HG02623 (cell line): ENCODE data around the gene OR52B6.
"Not testable (repeated sequence)": the region's sequence is repeated elsewhere in the genome, so short reads cannot be mapped to it uniquely, and the experiment has no call there.

ENCODE experiments used
- ATAC-seq: cut with Tn5 transposase; IDR thresholded peaks from one replicate; pipeline ENCODE4 v1.9.1; 2021; ENCODE audit warnings: moderate library complexity; ENCODE audit not compliant: unreplicated experiment

The OR52B6 gene, protein sequence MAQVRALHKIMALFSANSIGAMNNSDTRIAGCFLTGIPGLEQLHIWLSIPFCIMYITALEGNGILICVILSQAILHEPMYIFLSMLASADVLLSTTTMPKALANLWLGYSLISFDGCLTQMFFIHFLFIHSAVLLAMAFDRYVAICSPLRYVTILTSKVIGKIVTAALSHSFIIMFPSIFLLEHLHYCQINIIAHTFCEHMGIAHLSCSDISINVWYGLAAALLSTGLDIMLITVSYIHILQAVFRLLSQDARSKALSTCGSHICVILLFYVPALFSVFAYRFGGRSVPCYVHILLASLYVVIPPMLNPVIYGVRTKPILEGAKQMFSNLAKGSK

DNA sequence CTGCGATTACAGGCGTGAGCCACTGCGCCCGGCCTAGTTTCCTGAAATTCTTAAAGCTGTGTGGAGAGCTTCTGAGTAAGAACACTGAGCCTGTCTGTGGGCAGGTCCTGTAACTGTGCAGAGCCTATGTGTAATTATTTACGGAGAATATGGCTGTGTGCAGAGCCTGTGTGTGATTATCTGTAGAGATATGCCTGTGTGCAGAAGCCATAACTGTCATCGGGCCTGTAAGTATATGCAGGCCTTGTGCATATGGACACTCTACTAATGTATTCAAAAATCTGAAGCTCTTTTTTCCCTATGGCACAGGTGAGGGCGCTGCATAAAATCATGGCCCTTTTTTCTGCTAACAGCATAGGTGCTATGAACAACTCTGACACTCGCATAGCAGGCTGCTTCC lies at the start of gene OR52B6:
Gene OR52B6, plus strand, starts transcription at position 301 of the 400 bp plus-strand sequence. Its CDS starts 0 bp downstream, at position 301.
- no peak for ATAC-seq

DNA sequence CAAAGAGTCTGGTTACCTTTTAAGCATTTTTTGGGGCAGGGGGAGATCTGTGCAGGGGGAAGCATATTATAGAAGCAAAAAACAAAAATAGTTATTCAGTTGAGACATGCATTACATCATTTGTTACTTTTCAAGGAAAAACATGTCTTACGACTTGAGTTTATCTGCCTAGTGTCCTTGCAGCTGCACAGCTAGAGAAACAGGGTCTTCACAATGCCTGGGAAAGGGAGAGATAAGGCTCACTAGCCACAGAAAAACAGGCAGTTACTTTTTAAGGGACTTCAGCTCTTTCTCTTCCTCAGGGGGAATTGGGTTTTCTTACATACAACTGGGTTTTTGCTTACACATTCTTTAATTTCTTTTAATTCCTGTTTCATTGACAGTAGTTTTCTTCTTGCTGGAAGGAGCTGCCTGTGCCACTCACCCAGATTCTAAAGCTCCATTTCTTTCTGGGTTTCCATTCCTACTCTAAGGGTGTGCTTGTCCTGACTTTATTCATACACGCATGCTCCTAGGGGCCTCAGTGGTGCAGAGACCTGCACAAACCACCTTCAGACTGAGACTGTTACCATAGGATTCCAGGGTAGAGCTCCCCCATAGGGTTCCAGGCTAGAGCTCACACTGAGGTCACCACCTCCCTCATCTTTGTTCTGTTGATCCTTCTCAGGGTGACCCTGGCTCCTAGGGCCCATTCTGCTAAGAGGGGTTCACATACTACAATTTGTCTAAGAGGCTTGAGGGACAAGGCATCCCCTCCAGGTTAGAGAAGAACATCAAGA lies 49.4 kb upstream of the OR52B6 start:
- no peak for ATAC-seq

DNA sequence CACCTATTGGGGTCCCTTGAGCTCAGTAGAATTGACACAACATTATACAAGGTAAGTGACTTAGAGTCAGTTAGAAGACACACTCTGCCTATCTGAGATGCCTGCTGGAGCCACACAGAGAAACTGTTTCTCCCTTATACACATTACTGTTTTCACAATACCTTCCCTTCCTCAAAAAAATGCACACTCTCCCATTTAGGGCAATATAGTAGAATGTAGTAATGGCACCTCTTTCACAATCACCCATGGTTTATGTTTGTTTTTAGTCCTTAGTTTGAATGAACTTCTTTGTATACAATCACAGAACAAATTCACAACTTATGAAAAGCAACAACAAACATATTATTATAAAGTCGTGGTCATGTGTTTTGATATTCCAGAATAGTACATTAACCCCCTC lies 46.6 kb upstream of the OR52B6 start:
- ATAC-seq, result no peak

DNA sequence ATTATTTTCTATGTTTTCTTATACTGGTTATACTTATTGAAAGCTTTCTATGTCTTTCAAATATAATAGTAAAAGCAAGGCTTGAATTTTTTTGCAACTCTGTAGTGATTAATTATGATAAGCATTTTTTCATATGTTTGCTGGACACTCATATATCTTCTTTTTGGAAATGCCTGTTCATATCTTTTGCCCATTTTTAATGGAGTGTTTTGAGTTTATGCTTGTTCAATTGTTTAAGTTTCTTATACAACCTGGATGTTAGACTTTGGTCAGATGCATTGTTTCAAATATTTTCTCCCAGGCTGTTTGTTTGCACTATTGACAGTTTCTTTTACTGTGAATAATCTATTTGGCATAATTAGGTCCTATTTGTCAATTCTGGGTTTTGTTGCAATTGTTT lies 44.2 kb upstream of the OR52B6 start:
- ATAC-seq, result no peak

DNA sequence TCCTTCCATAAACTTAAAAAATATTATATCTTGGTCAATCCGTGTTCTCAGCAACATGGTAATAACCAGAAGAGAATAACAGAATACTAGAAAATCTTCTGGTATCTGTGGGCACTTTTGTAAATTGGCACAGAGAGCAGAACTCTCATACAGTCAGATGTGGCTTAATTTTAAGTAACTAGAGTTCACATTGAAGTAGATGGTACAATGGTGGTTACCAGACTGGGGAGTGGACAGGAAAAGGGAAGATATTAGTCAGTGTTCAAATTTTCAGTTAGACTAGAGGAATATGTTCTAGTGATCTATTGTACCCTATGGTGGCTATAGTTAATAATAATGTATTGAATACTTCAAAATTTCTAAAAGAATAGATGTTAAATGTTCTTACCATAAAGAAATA lies 39.2 kb upstream of the OR52B6 start:
- no peak for ATAC-seq

DNA sequence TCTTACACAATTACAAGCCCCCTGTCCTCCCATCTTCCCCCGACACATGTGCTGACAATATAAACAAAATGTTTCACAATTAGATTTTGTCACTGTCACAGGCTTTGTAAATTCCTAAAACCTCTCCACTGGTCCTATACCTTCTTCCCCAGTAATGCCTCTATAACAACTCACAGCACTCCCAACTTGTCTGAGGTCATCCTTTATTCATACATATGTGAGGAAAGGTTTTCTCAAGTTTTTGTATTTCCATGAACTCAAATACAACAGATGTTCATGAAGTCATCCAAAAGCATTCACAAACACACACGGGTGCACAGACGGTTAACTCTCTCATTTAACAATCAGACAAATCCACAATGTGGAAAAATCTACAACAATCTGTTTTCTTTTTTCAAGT lies 34.2 kb upstream of the OR52B6 start:
- ATAC-seq, result no peak

DNA sequence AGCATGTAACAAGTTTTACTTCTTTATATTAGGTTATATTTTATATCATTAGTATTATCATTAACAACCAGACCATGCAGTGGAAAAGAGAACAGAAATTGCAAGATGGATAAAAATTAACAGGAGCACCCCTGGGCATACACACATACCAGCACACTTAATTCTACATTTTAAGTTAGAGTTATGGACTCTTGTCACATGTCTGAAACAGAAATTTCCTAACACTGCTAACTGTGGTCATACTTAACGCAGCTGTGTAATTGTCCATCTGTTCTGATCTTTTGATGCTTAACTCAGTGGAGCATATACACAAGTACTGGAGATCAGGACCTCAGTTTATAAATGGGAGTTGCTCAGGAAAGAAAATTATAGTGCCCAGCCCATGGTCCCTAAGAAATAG lies 32.7 kb upstream of the OR52B6 start:
- ATAC-seq, result no peak

DNA sequence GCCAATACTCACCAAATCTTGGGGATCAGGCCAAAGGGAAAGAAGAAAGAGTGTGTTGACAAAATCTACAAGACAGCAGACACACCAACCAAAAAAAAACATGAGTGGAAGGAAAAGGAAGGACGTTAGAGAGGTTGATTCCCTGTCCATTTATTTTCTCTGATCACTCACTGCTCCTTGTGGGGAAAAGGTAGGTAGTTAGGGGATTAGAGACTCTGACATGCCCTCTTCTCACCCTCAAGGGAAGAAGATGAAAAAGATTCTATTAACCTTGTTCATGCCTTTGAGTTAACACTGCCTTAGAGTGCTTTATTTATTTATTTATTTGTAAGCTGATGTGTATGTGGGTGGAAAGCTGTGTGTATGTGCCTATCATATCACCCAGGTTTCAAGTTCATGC lies 32.2 kb upstream of the OR52B6 start, which contains the start of gene OR52H1:
Gene OR52H1, minus strand, starts transcription at position 101 of the 400 bp plus-strand sequence. CDS start 3,035 bp downstream, outside the sequence.
- no peak for ATAC-seq

DNA sequence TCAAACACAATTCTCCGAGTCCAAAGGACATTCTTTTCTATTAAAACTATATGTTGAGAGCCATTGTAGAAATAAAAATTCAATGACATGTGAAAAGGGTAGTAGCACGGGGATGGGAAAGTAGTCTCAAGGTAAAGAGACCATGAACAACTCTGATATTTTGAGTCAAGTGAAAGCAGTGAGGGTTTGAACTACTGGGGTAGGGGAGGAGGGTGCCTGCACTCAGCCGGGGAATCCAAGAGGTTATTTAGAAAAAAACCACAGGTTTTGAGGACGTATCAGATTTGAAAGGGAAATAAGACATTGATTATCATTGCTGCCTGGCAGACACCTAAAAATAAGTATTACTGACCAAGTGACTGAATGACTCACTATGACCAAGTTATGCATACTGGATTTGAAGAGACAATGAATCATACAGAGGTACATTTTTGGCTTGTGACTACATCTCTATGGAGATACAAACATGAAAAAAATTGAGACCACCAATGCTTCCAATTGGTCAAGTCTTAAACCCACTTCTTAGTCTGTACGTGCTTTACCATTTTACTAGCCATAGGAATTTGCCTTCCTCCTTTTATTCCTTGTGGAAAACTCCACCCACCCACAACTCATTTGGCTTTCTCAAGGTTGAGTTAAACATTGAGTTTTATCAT lies 30.1 kb upstream of the OR52B6 start:
- ATAC-seq, result peak; percentile 49

DNA sequence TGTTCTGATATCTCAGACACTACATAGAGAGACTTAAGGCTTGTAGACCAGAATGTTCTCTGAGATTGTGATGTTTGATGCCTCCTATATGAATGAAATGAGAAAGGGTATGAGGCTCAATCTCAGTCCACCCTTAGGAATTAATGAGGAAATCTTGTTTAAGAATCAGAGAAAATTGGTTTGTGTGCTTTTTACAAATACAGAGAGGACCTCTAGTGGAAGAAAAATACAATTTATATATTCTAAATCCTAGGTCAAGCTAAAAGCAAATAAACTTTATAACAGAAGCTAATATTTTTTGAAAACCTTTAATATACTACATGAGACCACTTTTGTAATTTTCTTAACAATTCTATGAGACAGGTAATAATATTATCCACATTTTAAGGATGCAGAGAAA lies 27.3 kb upstream of the OR52B6 start:
- no peak for ATAC-seq

DNA sequence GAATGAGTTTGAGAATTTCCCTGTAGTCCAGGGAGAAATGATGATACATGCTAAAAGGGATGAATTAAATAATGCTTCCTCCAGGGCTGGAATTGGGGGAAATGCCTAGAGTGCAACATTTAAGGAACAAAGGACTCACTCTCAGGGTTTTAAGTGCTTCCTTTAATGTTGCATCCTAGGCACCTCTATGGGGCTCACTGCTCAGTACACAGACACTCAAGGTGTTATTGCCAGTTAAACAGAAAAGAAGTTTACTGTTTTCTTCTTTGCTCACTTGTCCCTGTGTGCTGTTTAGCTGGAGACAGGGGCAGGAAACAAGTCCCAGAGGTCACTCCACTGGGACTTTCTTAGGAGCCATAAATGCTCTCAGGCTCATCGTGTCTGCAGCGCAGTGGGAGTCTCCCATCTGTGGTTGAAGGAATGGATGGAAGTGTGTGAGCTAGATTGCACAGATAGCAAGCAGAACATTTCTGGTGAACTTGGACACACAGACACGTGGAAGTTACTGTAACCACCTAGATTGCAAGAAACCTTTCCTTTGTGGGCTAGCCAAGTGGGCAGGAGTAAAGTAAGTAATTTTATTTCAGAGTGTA lies 24.0 kb upstream of the OR52B6 start:
- ATAC-seq, result no peak

DNA sequence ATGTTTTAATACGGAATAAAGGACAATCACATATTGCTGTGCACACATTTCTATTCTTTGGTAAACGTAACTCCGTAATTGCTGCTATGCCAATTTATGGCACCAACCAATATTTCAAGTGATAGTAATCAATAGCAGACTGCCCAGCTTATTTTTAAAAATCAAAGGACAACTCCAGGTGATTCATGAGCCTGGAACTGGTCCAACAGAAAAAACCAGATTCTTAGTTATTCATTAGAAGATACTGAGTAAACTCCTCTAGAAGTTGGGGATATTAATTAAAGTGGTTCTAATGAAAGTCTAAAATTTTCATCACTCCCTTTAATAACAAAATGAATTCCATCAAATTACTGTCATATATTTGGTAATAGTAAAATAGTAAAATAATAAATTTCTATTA lies 22.9 kb upstream of the OR52B6 start:
- no peak for ATAC-seq

DNA sequence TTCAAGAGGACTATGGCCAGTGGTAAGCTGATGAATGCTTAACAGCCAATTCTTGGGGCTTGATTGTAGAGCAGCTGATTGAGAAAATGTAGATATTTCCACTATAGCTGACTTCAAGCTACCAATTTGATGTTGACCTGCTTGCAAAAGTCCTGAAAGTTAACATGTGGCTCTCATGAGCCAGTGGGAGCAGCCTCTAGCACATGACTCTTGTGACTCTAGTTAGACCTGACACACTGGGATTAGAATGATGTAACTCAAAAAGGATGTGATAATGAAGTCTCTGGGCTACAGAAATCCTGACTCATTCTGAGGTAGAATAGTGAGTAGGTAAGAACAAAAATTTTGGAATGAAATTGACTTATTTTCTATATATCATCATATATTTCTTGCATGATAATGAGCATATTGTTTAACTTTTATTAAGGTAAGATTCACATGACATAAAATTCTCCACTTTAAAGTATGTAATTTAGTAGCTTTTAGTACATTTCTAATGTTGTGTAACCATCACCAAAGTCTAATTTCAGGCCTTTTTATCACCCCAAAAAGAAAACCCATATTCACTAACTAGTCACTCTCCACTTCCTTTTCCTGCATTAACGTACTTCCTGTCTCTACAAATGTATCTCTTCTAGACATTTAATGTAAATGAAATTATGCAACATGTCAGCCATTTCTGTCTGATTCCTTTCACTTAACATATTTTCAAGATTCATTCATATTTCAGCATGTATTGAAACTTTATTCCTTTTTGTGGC lies 16.2 kb upstream of the OR52B6 start:
- ATAC-seq, result no peak

DNA sequence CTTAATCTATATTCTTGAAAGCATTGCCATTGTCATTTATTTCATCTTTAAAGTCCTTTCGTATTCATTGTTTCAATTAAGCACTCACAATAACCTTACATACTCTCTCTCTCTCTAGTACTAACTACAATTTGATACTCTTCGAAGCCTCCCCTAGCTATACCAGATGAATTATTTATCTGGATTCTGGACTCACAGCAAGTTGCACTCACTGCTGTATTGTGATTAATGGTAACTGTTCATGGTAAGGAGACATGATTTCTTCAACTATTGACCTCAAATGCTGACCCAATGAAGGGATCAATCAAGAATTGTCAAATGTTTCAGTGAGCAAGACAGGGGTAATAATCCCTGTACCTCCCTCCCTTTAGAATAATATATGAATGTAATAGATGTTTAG lies 6.0 kb upstream of the OR52B6 start:
- no peak for ATAC-seq

DNA sequence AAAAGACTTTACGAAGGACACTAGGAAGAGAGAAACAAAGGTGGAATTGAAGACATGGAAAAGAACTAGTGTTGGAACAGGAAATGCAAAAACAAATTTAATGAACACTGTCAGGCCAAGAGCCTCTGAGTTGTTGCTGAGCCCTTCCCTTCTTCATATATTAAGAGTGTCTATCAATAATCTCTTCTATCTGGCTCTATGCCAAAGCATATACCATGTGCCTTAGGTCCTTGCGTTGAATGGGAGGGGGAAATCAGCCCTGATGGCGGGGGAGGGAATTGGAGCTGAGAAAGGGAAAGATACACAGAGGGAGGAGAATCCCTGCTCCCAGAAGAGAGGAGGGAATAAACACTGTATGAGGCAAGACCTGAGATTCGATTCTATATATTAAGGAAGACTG lies 5.5 kb upstream of the OR52B6 start:
- ATAC-seq, result no peak

DNA sequence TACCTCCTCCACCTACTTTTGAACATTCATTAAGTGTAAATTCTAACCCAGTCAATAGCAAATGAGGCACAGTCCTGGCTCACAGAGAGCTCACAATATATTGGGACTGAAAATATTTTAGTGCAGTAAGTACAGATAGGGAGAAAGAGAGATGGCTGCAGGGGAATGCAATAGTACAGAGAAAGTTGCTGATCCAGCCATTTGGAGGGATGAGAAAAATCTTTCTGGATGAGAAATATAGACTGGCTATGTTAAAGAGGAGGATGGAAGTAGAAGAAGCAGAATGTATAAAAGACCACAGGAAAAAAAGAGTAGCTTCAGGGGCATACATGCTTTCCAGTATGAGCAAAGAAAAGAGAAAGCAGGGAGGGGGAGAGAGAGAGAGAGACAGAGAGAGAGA lies 3.6 kb upstream of the OR52B6 start:
- ATAC-seq, result no peak

DNA sequence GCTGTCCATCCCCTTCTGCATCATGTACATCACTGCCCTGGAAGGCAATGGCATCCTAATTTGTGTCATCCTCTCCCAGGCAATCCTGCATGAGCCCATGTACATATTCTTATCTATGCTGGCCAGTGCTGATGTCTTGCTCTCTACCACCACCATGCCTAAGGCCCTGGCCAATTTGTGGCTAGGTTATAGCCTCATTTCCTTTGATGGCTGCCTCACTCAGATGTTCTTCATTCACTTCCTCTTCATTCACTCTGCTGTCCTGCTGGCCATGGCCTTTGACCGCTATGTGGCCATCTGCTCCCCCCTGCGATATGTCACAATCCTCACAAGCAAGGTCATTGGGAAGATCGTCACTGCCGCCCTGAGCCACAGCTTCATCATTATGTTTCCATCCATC lies 337 bp downstream of the OR52B6 start:
- ATAC-seq, result no peak

DNA sequence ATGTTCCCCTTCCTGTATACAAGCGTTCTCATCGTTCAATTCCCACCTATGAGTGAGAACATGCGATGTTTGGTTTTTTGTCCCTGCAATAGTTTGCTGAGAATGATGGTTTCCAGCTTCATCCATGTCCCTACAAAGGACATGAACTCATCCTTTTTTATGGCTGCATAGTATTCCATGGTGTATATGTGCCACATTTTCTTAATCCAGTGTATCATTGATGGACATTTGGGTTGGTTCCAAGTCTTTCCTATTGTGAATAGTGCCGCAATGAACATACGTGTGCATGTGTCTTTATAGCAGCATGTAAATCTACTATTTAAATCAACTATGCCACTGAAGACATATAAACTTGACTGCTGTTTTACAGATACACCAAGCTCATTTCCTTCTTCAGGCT lies 3.8 kb downstream of the OR52B6 start:
- ATAC-seq, result not testable (repeated sequence)

DNA sequence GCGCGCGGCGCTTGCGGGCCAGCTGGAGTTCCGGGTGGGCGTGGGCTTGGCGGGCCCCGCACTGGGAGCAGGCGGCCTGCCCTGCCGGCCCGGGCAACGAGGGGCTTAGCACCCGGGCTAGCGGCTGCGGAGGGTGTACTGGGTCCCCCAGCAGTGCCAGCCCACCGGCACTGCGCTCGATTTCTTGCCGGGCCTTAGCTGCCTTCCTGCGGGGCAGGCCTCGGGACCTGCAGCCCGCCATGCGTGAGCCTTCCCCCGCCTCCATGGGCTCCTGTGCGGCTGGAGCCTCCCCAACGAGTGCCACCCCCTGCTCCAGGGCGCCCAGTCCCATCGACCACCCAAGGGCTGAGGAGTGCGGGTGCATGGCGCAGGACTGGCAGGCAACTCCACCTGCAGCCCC lies 9.2 kb downstream of the OR52B6 start:
- not testable (repeated sequence) for ATAC-seq

DNA sequence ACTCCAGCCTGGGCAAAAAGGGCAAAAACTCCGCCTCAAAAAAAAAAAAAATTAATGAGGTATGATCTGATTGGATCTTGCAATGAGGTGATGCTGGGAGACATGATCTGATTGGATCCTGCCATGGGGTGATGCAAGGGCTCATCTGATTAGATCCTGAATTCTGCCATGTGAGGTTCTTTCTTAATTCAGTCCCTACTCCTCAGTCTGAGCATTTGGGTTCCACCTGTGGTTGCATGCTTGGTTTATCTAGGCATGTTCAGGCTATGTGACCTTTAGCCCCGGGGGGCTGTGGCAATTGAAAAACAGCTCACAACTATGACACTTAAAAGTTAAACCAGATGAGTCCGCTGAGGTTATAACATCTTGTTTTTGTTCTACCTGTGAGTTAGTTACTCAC lies 10.9 kb downstream of the OR52B6 start:
- no peak for ATAC-seq

DNA sequence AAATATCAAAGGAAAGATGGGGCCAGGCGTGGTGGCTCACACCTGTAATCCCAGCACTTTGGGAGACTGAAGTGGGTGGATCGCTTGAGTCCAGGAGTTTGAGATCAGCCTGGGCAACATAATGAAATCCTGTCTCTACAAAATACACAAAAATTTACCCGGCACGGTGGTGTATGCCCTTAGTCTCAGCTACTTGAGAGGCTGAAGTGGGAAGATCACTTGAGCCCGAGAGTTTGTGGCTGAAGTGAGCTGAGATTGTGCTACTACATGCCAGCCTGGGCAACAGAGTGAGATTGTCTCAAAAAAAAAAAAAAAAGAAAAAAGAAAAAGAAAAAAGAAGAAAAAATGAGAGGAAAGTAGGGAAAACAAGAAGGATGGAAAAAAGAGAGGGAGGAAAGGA lies 11.9 kb downstream of the OR52B6 start:
- no peak for ATAC-seq
